Lower leg skin (tissue), 4 donors: ENCODE measurements around the gene RAB8A. TPM values are rescaled to one million over a fixed set of nuclear protein-coding genes. Genes with fewer than 3 reads are reported as not detected.

Experiments used
- DNase-seq, 2 donors: peaks; one replicate each; pipeline ENCODE4 v3.0.0-alpha.2; 2019; ENCODE audit warnings: low spot score in 2 of 2
- H3K4me3 ChIP-seq: fragments of 200-600 bp; sonication (generic); 2 replicates; pipeline ENCODE4 v1.5.1; 2017; ENCODE audit warnings: mild to moderate bottlenecking, low read depth; ENCODE audit not compliant: poor library complexity, severe bottlenecking
- CTCF ChIP-seq, 3 donors: fragments of 450-650 bp; IDR thresholded peaks; one replicate each; pipeline ENCODE4 v1.5.1; 2016; ENCODE audit warnings: antibody characterized with exemption in 3 of 3, mild to moderate bottlenecking in 3 of 3, moderate library complexity in 2 of 3
- POLR2A ChIP-seq, 2 donors: fragments of 450-650 bp; IDR thresholded peaks; one replicate each; pipeline ENCODE4 v1.6.1; 2016 to 2017; ENCODE audit warnings: antibody characterized with exemption in 2 of 2, mild to moderate bottlenecking in 1 of 2, moderate library complexity in 1 of 2
- WGBS, 2 donors: methylation state at CpG; one replicate each; pipeline ENCODE4 v1.1.5; 2018; 5-methylcytosine and 5-hydroxymethylcytosine counted together
- intact Hi-C: fragments of 100-400 bp; cut with DNase I; formaldehyde crosslinking; loops from one replicate; pipeline ENCODE4 v1.15.0; 2023; ENCODE audit warnings: low total_unique reads
- total RNA-seq, 4 donors: library from RNA; depleted of rRNA; stranded (reverse); fragments of >200 nt; gene quantifications; one replicate each; pipeline ENCODE4 v1.1.0, GENCODE V29; 2016

The RAB8A gene
- total RNA-seq, 4 donors from 2014 or later: 43.3 to 58.2 (median 50.8) TPM

- no peak overlapping the region for H3K4me3 ChIP-seq
- TF ChIP-seq CTCF (IDR thresholded peaks at IDR 0.05): no peak
- TF ChIP-seq POLR2A (IDR thresholded peaks at IDR 0.05): no peak
- intact Hi-C loops: loop anchor here (5.0 kb wide), 1 partner anchor 1570 kb away; no protein-coding TSS in a partner anchor
- WGBS, 2 donors: 75 to 81% methylated on average over 10 of the region's 10 CpGs
- no peak for DNase-seq
Measured at GRCh38 chr19:16157601-16158000, 45.9 kb downstream of the RAB8A start.

GRCh38 chr19:16159655-16160054, 48.0 kb downstream of the RAB8A start:
- H3K4me3 ChIP-seq: no peak overlapping the region
- no peak for DNase-seq
- intact Hi-C loops: loop anchor here (5.0 kb wide), 1 partner anchor 1568 kb away; no protein-coding TSS in a partner anchor
- whole genome bisulfite sequencing, 2 donors: 86 to 89% methylated on average over 5 of the region's 5 CpGs
- no peak for TF ChIP-seq POLR2A (IDR thresholded peaks at IDR 0.05)
- no peak for TF ChIP-seq CTCF (IDR thresholded peaks at IDR 0.05)

- DNase-seq: no peak
- intact Hi-C loops: no loop called here
- WGBS, 2 donors: 65 to 71% methylated on average over 6 of the region's 6 CpGs
- no peak for TF ChIP-seq CTCF (IDR thresholded peaks at IDR 0.05)
- TF ChIP-seq POLR2A (IDR thresholded peaks at IDR 0.05): no peak
- no peak overlapping the region for H3K4me3 ChIP-seq
Measured at GRCh38 chr19:16160445-16160942, 48.8 kb downstream of the RAB8A start.

GRCh38 chr19:16160943-16161560, 49.4 kb downstream of the RAB8A start:
- no peak for DNase-seq
- intact Hi-C loops: no loop called here
- WGBS, 2 donors: 69 to 75% methylated on average over 14 of the region's 14 CpGs
- TF ChIP-seq POLR2A (IDR thresholded peaks at IDR 0.05) (no peak), CTCF (IDR thresholded peaks at IDR 0.05) (no peak)
- H3K4me3 ChIP-seq: no peak overlapping the region

GRCh38 chr19:16161840-16162239, 50.2 kb downstream of the RAB8A start:
- intact Hi-C loops: no loop called here
- no peak overlapping the region for H3K4me3 ChIP-seq
- 53 to 66% methylated on average over 3 of the region's 3 CpGs for WGBS, 2 donors
- no peak for DNase-seq
- no peak for TF ChIP-seq CTCF (IDR thresholded peaks at IDR 0.05)
- no peak for TF ChIP-seq POLR2A (IDR thresholded peaks at IDR 0.05)
